K562 (cell line): ENCODE measurements around the gene VGLL3. TPM values are rescaled to one million over a fixed set of nuclear protein-coding genes. Genes with fewer than 3 reads are reported as not detected.

ENCODE experiments used
- ATAC-seq: fragments of 200-7000 bp; cut with Tn5 transposase; 3 replicates; pipeline ENCODE4 v1.9.1; 2020; ENCODE audit warnings: moderate library complexity
- BruUV-seq: library from RNA; stranded (reverse); fragments of 400-500 nt; replicated peaks from 2 replicates; lab custom pipeline; 2021; lab: Mats Ljungman, UMichigan
- CTCF ChIA-PET: fragments of 300-600 bp; formaldehyde crosslinking; extraction: SDS; loops from one replicate; lab custom pipeline; 2021; ENCODE audit warnings: low intra/inter-chr PET ratio; lab: Yijun Ruan, JAX
- POLR2A ChIA-PET: fragments of 300-600, 350-650 bp; sonication (Branson Sonifier 250); formaldehyde crosslinking; extraction: SDS; loops from one replicate; lab custom pipeline; 2021; ENCODE audit warnings: antibody characterized with exemption, inconsistent platforms; lab: Yijun Ruan, JAX
- DNase-seq, 4 experiments: peaks; one replicate each; pipeline versions ENCODE4 v3.0.0 to v3.0.0-alpha.2; 2011 to 2018; ENCODE audit warnings: low spot score in 3 of 4, mixed read lengths in 3 of 4; ENCODE audit errors: extremely low read depth in 1 of 4
- FAIRE-seq: peaks from 2 replicates; lab custom pipeline; 2011; peaks lifted over from hg19 to GRCh38; lab: Jason Lieb, UNC
- H2AFZ ChIP-seq: 2 replicates; pipeline ENCODE4 v1.6.0; 2011; ENCODE audit warnings: low read depth, low read length, control low read depth, inconsistent platforms
- H3K27ac ChIP-seq: fragments of 200-600 bp; 3 replicates; pipeline ENCODE4 v1.8.0; 2011; ENCODE audit warnings: low read depth, mild to moderate bottlenecking, control low read depth, inconsistent platforms, low read length, moderate library complexity, mixed read lengths; ENCODE audit errors: extremely low read depth
- H3K27me3 ChIP-seq, 2 experiments: fragments of 300-600 bp in 1 of 2; 2 replicates in 1 of 2; 3 replicates in 1 of 2; pipeline versions ENCODE4 v1.6.0 to v1.8.0; 2011; ENCODE audit warnings: inconsistent platforms in 2 of 2, low read length in 2 of 2, mild to moderate bottlenecking in 1 of 2, mixed read lengths in 1 of 2, moderate library complexity in 1 of 2; ENCODE audit not compliant: control insufficient read depth in 2 of 2, insufficient read depth in 2 of 2
- H3K36me3 ChIP-seq: fragments of 300-600 bp; 3 replicates; pipeline ENCODE4 v1.8.0; 2011; ENCODE audit warnings: mild to moderate bottlenecking, low read length, inconsistent platforms; ENCODE audit not compliant: control insufficient read depth, insufficient read depth
- H3K4me1 ChIP-seq, 2 experiments: fragments of 200-600 bp in 1 of 2; replicated peaks in 1 of 2; 2 replicates in 1 of 2; 3 replicates in 1 of 2; pipeline versions ENCODE4 v1.5.1 to v1.8.0; 2011; ENCODE audit warnings: inconsistent platforms in 2 of 2, low read length in 2 of 2, mild to moderate bottlenecking in 1 of 2, mixed read lengths in 1 of 2, moderate library complexity in 1 of 2; ENCODE audit not compliant: control insufficient read depth in 2 of 2, insufficient read depth in 2 of 2
- H3K4me2 ChIP-seq: 2 replicates; pipeline ENCODE4 v1.6.1; 2011; ENCODE audit warnings: low read length, control low read depth, inconsistent platforms, mixed read lengths; ENCODE audit not compliant: insufficient read depth
- H3K4me3 ChIP-seq: fragments of 200-600 bp; sonication (generic), shearing (Covaris generic); 2 replicates; pipeline ENCODE4 v1.5.1; 2016; ENCODE audit warnings: control low read depth, inconsistent platforms
- H3K79me2 ChIP-seq: fragments of 200-600 bp; 3 replicates; pipeline ENCODE4 v1.8.0; 2011; ENCODE audit warnings: low read length, inconsistent platforms; ENCODE audit not compliant: control insufficient read depth, insufficient read depth
- H3K9ac ChIP-seq, 2 experiments: 2 replicates each; pipeline versions ENCODE4 v1.6.0 to v1.6.1; 2011; ENCODE audit warnings: low read depth in 2 of 2, low read length in 2 of 2, control low read depth in 1 of 2, inconsistent platforms in 1 of 2, mild to moderate bottlenecking in 1 of 2, mixed read lengths in 1 of 2; ENCODE audit not compliant: insufficient read depth in 1 of 2
- H3K9me1 ChIP-seq: one replicate; pipeline ENCODE4 v1.6.0; 2011; ENCODE audit warnings: inconsistent platforms, mild to moderate bottlenecking, low read length, moderate library complexity; ENCODE audit not compliant: control insufficient read depth, insufficient read depth
- H3K9me3 ChIP-seq: replicated peaks from 2 replicates; pipeline ENCODE4 v1.5.1; 2011; ENCODE audit warnings: low read depth, low read length, inconsistent platforms; ENCODE audit not compliant: control insufficient read depth, insufficient read depth
- H4K20me1 ChIP-seq: replicated peaks from 2 replicates; pipeline ENCODE4 v1.6.1; 2011; ENCODE audit warnings: low read length, inconsistent platforms, mixed read lengths; ENCODE audit not compliant: control insufficient read depth, insufficient read depth
- CBFA2T3 ChIP-seq: fragments of 450-650 bp; IDR thresholded peaks from 2 replicates; pipeline ENCODE4 v1.6.1; 2017
- CTBP1 ChIP-seq: fragments of 450-650 bp; IDR thresholded peaks from 2 replicates; pipeline ENCODE4 v1.6.1; 2016; ENCODE audit warnings: borderline replicate concordance
- FOXK1 ChIP-seq: sonication (generic); formaldehyde crosslinking; IDR thresholded peaks from 2 replicates; pipeline ENCODE4 v1.8.0; 2022; ENCODE audit warnings: missing genetic modification reagents, mild to moderate bottlenecking, borderline replicate concordance
- HDAC8 ChIP-seq: fragments of 450-650 bp; IDR thresholded peaks from 2 replicates; pipeline ENCODE4 v1.6.1; 2016; ENCODE audit warnings: mild to moderate bottlenecking, missing genetic modification characterization, moderate library complexity, missing compliant biosample characterization
- MTA2 ChIP-seq: fragments of 450-650 bp; IDR thresholded peaks from 2 replicates; pipeline ENCODE4 v1.6.1; 2016; ENCODE audit warnings: low read depth
- SETDB1 ChIP-seq: IDR thresholded peaks from one replicate; pipeline ENCODE4 v1.6.1; 2012; ENCODE audit warnings: low read length, control low read depth, inconsistent platforms
- TCF7 ChIP-seq: sonication (generic); IDR thresholded peaks from 2 replicates; pipeline ENCODE4 v1.6.1; 2016; ENCODE audit warnings: antibody characterized with exemption, borderline replicate concordance
- ZNF408 ChIP-seq: fragments of 250-450 bp; sonication (Bioruptor Pico); IDR thresholded peaks from 2 replicates; pipeline ENCODE4 v1.4.0; 2020; ENCODE audit warnings: low read depth, mild to moderate bottlenecking, moderate library complexity
- WGBS: fragments of 100-300 bp; shearing (Covaris generic); methylation state at CpG from one replicate; pipeline ENCODE4 v1.1.6; 2016; ENCODE audit warnings: low coverage, mixed read lengths; ENCODE audit not compliant: insufficient coverage; ENCODE audit errors: missing lambda C conversion rate; 5-methylcytosine and 5-hydroxymethylcytosine counted together
- in situ Hi-C: fragments of 300-500 bp; cut with MboI; formaldehyde crosslinking; loops from 4 replicates; pipeline ENCODE4 v1.15.0; 2018; ENCODE audit warnings: inconsistent platforms, mixed read lengths
- intact Hi-C: fragments of 100-400 bp; cut with micrococcal nuclease; formaldehyde crosslinking; loops from 2 replicates; pipeline ENCODE4 v1.14.2; 2022
- polyA plus RNA-seq, 8 experiments: library from polyadenylated mRNA; depleted of rRNA in 4 of 8; stranded (reverse) in 5 of 8; unstranded in 3 of 8; fragments of >200 nt; fragmentation: Nextera tagmentation in 2 of 8; fragmentation: Illumina TruSeq in 1 of 8; extraction: Ambion mirVana in 2 of 8; extraction: Trizol in 1 of 8; gene quantifications; 2 replicates each; pipeline versions ENCODE4 v1.2.1 to v1.2.3, GENCODE V29; 2011 to 2014; ENCODE audit warnings: inconsistent platforms in 1 of 8, missing spikeins in 1 of 8
- total RNA-seq, 7 experiments: library from RNA; depleted of rRNA in 6 of 7; stranded (reverse); fragments of >200 nt in 6 of 7; fragmentation: Illumina TruSeq in 2 of 7; extraction: Trizol in 2 of 7; gene quantifications; 2 replicates each; pipeline versions ENCODE4 v1.2.1 to v1.2.3, GENCODE V29; 2011 to 2021; ENCODE audit warnings: low replicate concordance in 1 of 7
- TF ChIP-seq, protein P1 (sequence below): fragments of 450-650 bp; IDR thresholded peaks from 2 replicates; pipeline ENCODE4 v1.6.1; 2018; ENCODE audit warnings: mild to moderate bottlenecking, low read depth; ENCODE audit not compliant: partially characterized antibody

The VGLL3 gene
- total and polyA plus RNA-seq, 9 of the 15 experiments (the other 6 are each of a cell fraction or from before 2014, with no cell fraction given) = under 0.01 to 0.09 (median 0.04) TPM; not detected in 6

DNA sequence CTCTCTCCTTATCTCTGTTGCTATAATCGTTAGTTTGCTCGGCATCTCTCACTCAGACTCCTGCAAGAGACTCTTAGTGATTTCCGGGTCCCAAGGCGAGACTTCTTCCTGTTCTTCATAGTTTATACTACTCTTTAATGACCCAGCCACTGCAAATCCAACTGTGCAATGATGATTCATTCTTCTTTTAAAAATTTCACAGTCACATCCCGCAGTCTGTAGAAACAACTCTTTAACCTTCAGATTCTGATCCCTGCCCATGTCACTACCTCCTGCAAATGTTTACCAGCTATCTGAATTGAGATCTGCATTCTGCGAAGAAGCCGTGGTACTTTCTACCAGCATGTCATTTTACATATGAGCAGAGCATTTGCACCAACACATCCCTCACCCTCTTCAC lies 2.8 kb upstream of the VGLL3 start:
- ChIA-PET POLR2A (no interaction called here), CTCF (no interaction called here)
- in situ Hi-C loops = no loop called here
- TF ChIP-seq HDAC8 (tag) (no peak), CTBP1 (no peak), CBFA2T3 (no peak), MTA2 (no peak), ZNF408 (no peak), SETDB1 (no peak), FOXK1 (CRISPR knock-in tag) (no peak), TCF7 (no peak)
- TF ChIP-seq, protein P1, sequence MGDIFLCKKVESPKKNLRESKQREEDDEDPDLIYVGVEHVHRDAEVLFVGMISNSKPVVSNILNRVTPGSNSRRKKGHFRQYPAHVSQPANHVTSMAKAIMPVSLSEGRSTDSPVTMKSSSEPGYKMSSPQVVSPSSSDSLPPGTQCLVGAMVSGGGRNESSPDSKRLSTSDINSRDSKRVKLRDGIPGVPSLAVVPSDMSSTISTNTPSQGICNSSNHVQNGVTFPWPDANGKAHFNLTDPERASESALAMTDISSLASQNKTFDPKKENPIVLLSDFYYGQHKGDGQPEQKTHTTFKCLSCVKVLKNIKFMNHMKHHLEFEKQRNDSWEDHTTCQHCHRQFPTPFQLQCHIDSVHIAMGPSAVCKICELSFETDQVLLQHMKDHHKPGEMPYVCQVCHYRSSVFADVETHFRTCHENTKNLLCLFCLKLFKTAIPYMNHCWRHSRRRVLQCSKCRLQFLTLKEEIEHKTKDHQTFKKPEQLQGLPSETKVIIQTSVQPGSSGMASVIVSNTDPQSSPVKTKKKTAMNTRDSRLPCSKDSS = no peak
- FAIRE-seq = no peak
- H3K9me3 ChIP-seq = no peaks in the 10 kb centered on the region
- H3K4me3 ChIP-seq = no peak overlapping the region
- intact Hi-C loops = no loop called here
- WGBS = 2% methylated on average over 6 of the region's 7 CpGs
- H3K9ac ChIP-seq = no peak overlapping the region
- no peaks in the 10 kb centered on the region for H3K9me1 ChIP-seq
- BruUV-seq = no TSS peak
- no peaks in the 10 kb centered on the region for H3K36me3 ChIP-seq
- ATAC-seq = no peak
- H3K27me3 ChIP-seq = peaks cover 0 to 8% of the 10 kb centered on the region in 2 experiments; a peak in 2 of 5 replicates
- no peak overlapping the region for H3K27ac ChIP-seq
- H2AFZ ChIP-seq = no peak overlapping the region
- peaks cover 0 to 12% of the 10 kb centered on the region in 2 experiments; a peak in 1 of 5 replicates for H3K4me1 ChIP-seq
- H3K79me2 ChIP-seq = no peaks in the 10 kb centered on the region
- no peaks in the 10 kb centered on the region for H4K20me1 ChIP-seq
- H3K4me2 ChIP-seq = no peak overlapping the region
- no peak for DNase-seq
